Spleen (tissue), 11 donors: ENCODE data around the gene AURKA. TPM values are rescaled to one million over a fixed set of nuclear protein-coding genes. Genes with fewer than 3 reads are reported as not detected.

ENCODE experiments used
- DNase-seq: peaks from one replicate; pipeline ENCODE4 v3.0.0-alpha.2; 2020
- H3K27ac ChIP-seq, 8 donors: fragments of 200-600 bp; sonication (generic) in 7 of 8; 1 replicate in 4 of 8; 2 replicates in 4 of 8; pipeline versions ENCODE4 v1.5.0 to v1.8.0; 2016 to 2021; ENCODE audit warnings: inconsistent platforms in 4 of 8, mild to moderate bottlenecking in 4 of 8, moderate library complexity in 1 of 8
- H3K27me3 ChIP-seq, 7 donors: fragments of 200-600 bp; sonication (generic) in 6 of 7; replicated peaks in 1 of 7; 1 replicate in 4 of 7; 2 replicates in 3 of 7; pipeline versions ENCODE4 v1.5.0 to v1.8.0; 2016 to 2021; ENCODE audit warnings: inconsistent platforms in 3 of 7, mild to moderate bottlenecking in 1 of 7
- H3K36me3 ChIP-seq, 6 donors: fragments of 200-600 bp; sonication (generic) in 5 of 6; 1 replicate in 4 of 6; 2 replicates in 2 of 6; pipeline versions ENCODE4 v1.5.0 to v1.8.0; 2016 to 2021; ENCODE audit warnings: inconsistent platforms in 2 of 6
- H3K4me1 ChIP-seq, 6 donors: fragments of 200-600 bp; sonication (generic) in 5 of 6; 1 replicate in 3 of 6; 2 replicates in 3 of 6; pipeline versions ENCODE4 v1.5.0 to v1.8.0; 2016 to 2021; ENCODE audit warnings: inconsistent platforms in 3 of 6
- H3K4me3 ChIP-seq, 8 donors: fragments of 200-600 bp; sonication (generic) in 7 of 8; 1 replicate in 4 of 8; 2 replicates in 4 of 8; pipeline versions ENCODE4 v1.5.0 to v1.8.0; 2016 to 2021; ENCODE audit warnings: inconsistent platforms in 4 of 8, mild to moderate bottlenecking in 4 of 8, moderate library complexity in 2 of 8
- H3K9me3 ChIP-seq, 8 donors: fragments of 200-600 bp; sonication (generic) in 7 of 8; 1 replicate in 4 of 8; 2 replicates in 4 of 8; pipeline versions ENCODE4 v1.5.0 to v1.8.0; 2016 to 2021; ENCODE audit warnings: inconsistent platforms in 4 of 8
- CTCF ChIP-seq, 11 experiments: fragments of 200-600 bp in 7 of 11; fragments of 450-650 bp in 4 of 11; sonication (generic) in 4 of 11; IDR thresholded peaks in 8 of 11; conservative IDR thresholded peaks in 3 of 11; 1 replicate in 7 of 11; 2 replicates in 4 of 11; pipeline versions ENCODE4 v1.4.0 to v1.8.0; 2016 to 2021; ENCODE audit warnings: antibody characterized with exemption in 11 of 11, inconsistent platforms in 4 of 11, mild to moderate bottlenecking in 1 of 11
- POLR2A ChIP-seq, 3 donors: fragments of 450-650 bp; IDR thresholded peaks; one replicate each; pipeline ENCODE4 v1.5.1; 2017; ENCODE audit warnings: antibody characterized with exemption in 3 of 3, mild to moderate bottlenecking in 1 of 3
- POLR2AphosphoS5 ChIP-seq, 3 donors: sonication (generic); formaldehyde crosslinking; IDR thresholded peaks; one replicate each; pipeline ENCODE4 v1.5.1; 2017; ENCODE audit warnings: antibody characterized with exemption in 3 of 3
- whole genome bisulfite sequencing, 5 donors: extraction: QIAGEN DNeasy Blood & Tissue Kit in 3 of 5; methylation state at CpG; one replicate each; pipeline versions ENCODE4 v1.1.5 to v1.1.7; 2013 to 2018; 5-methylcytosine and 5-hydroxymethylcytosine counted together
- intact Hi-C: fragments of 100-400 bp; cut with DNase I; formaldehyde crosslinking; loops from one replicate; pipeline ENCODE4 v1.15.0; 2023; ENCODE audit warnings: low total_unique reads
- polyA plus RNA-seq, 3 donors: library from polyadenylated mRNA; stranded (reverse); fragments of 200-250 nt; gene quantifications; one replicate each; pipeline ENCODE4 v1.2.1, GENCODE V29; 2013
- total RNA-seq, 7 donors: library from RNA; depleted of rRNA in 3 of 7; stranded (reverse); fragments of >200 nt in 3 of 7; fragmentation: NEBNext Ultra II Directional in 4 of 7; extraction: Animal tissue kit (Norgen Biotek cat#: 25700) in 4 of 7; gene quantifications; one replicate each; pipeline versions ENCODE4 v1.1.0 to v1.2.1, GENCODE V29; 2016 to 2021
- donor health status: healthy with polysubstance abuse.
- donor health status: DM: no; HTN: no; CAD: no; lungs with moderate emphysema.
- donor health status: DM: no; HTN: no; CAD: no.
- donor health status: Bipolar disorder and iron deficiency.
- donor health status: healthy.
- donor health status: DM: no; HTN: no; CAD: no.
- donor health status: DM: yes; HTN: yes; CAD: no.

Gene AURKA
- total and polyA plus RNA-seq, 10 donors: 1.6 to 10.0 (median 6.1) TPM

DNA sequence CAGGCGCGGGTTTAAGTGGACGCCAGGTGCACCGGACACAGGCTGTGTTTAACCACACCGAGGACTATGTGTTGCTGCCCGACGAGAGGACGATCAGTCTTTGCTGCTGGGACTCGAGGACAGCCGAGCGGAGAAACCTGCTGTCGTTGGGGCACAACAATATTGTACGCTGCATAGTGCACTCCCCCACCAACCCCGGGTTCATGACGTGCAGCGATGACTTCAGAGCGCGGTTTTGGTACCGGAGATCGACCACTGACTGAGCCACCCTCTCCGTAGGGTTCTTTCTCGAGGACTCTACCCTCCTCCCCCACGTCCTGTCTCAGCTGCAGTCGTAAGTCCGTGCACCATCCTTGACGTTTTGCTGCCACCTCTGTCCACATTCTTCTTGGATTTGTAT is 11.4 kb upstream of the AURKA start:
- no peak overlapping the region for H3K4me3 ChIP-seq
- intact Hi-C loops: loop anchor here (5.0 kb wide), 1 partner anchor 64 kb away; the partner anchor contains the start of gene RTF2
- DNase-seq: no peak
- H3K27me3 ChIP-seq: no peaks in the 10 kb centered on the region
- peaks cover 8 to 26% (median 14%) of the 10 kb centered on the region in 6 donors for H3K4me1 ChIP-seq
- WGBS, 5 donors: 92 to 96% (median 95%) methylated on average over 26 of the region's 26 CpGs
- no peaks in the 10 kb centered on the region for H3K9me3 ChIP-seq
- TF ChIP-seq POLR2A (IDR thresholded peaks at IDR 0.05) (no peak), POLR2AphosphoS5 (IDR thresholded peaks at IDR 0.05) (peak in 1 of 3 donors; percentile 22), CTCF (IDR thresholded peaks at IDR 0.05 in 8 of 11, conservative IDR thresholded peaks at IDR 0.05 in 3 of 11) (no peak)
- H3K27ac ChIP-seq: no peak overlapping the region
- H3K36me3 ChIP-seq: peaks cover 0 to 100% (median 87%) of the 10 kb centered on the region in 6 donors

- intact Hi-C loops: loop anchor here (5.0 kb wide), 1 partner anchor 67 kb away; the partner anchor contains the start of gene RTF2
- Histone ChIP-seq H3K9me3 (no peaks in the 10 kb centered on the region), H3K27ac (peak overlapping the region in 2 of 8 donors; percentile 8 to 30), H3K36me3 (peaks cover 4 to 100% (median 89%) of the 10 kb centered on the region in 6 donors), H3K4me3 (no peak overlapping the region), H3K4me1 (peaks cover 11 to 28% (median 13%) of the 10 kb centered on the region in 6 donors), H3K27me3 (no peaks in the 10 kb centered on the region)
- DNase-seq: no peak
- no peak for TF ChIP-seq POLR2A (IDR thresholded peaks at IDR 0.05)
- peak; percentile 52 to 91 (median 79) for TF ChIP-seq CTCF (IDR thresholded peaks at IDR 0.05 in 8 of 11, conservative IDR thresholded peaks at IDR 0.05 in 3 of 11)
These were observed 8.1 kb upstream of the AURKA start for GRCh38 chr20:56400001-56400640.

GRCh38 chr20:56395166-56395565 is 3.2 kb upstream of the AURKA start:
- TF ChIP-seq CTCF (IDR thresholded peaks at IDR 0.05 in 8 of 11, conservative IDR thresholded peaks at IDR 0.05 in 3 of 11) (no peak), POLR2AphosphoS5 (IDR thresholded peaks at IDR 0.05) (no peak), POLR2A (IDR thresholded peaks at IDR 0.05) (no peak)
- 83 to 94% (median 93%) methylated on average over 4 of the region's 4 CpGs for WGBS, 5 donors
- Histone ChIP-seq H3K36me3 (peaks cover 4 to 51% (median 48%) of the 10 kb centered on the region in 6 donors), H3K27me3 (no peaks in the 10 kb centered on the region), H3K27ac (no peak overlapping the region), H3K4me1 (peaks cover 27 to 54% (median 39%) of the 10 kb centered on the region in 6 donors), H3K9me3 (no peaks in the 10 kb centered on the region), H3K4me3 (no peak overlapping the region)
- DNase-seq: no peak
- intact Hi-C loops: loop anchor here (5.0 kb wide), 1 partner anchor 38 kb away; the partner anchor contains the start of gene FAM210B

- DNase-seq: no peak
- 56 to 71% (median 67%) methylated on average over 8 of the region's 8 CpGs for WGBS, 5 donors
- intact Hi-C loops: no loop called here
- peak overlapping the region in 4 of 8 donors; percentile 93 to 95 (median 94) for H3K27ac ChIP-seq
- H3K4me3 ChIP-seq: peak overlapping the region in 6 of 8 donors; percentile 75 to 92 (median 86)
- H3K36me3 ChIP-seq: peaks cover 4 to 44% (median 35%) of the 10 kb centered on the region in 6 donors
- no peak for TF ChIP-seq POLR2AphosphoS5 (IDR thresholded peaks at IDR 0.05)
- TF ChIP-seq POLR2A (IDR thresholded peaks at IDR 0.05): no peak
- TF ChIP-seq CTCF (IDR thresholded peaks at IDR 0.05 in 8 of 11, conservative IDR thresholded peaks at IDR 0.05 in 3 of 11): no peak
- H3K27me3 ChIP-seq: no peaks in the 10 kb centered on the region
- peaks cover 22 to 45% (median 31%) of the 10 kb centered on the region in 6 donors for H3K4me1 ChIP-seq
- no peaks in the 10 kb centered on the region for H3K9me3 ChIP-seq
These were observed 1.6 kb upstream of the AURKA start for GRCh38 chr20:56393653-56394052.
